Gastrocnemius medialis (tissue), 4 donors: ENCODE data around the gene MKKS. TPM values are rescaled to one million over a fixed set of nuclear protein-coding genes. Genes with fewer than 3 reads are reported as not detected.

Source experiments
- ATAC-seq, 2 donors: fragments of 150-250 bp; one replicate each; pipeline ENCODE4 v1.9.1; 2016
- DNase-seq, 2 donors: peaks; one replicate each; pipeline ENCODE4 v3.0.0-alpha.2; 2019
- H3K27ac ChIP-seq, 4 donors: fragments of 200-600 bp; sonication (generic); 1 replicate in 1 of 4; 2 replicates in 3 of 4; pipeline ENCODE4 v1.5.1; 2016 to 2018; ENCODE audit warnings: mild to moderate bottlenecking in 2 of 4, moderate library complexity in 1 of 4
- H3K27me3 ChIP-seq, 3 donors: fragments of 200-600 bp; sonication (generic) in 2 of 3; 1 replicate in 1 of 3; 2 replicates in 2 of 3; pipeline versions ENCODE4 v1.5.1 to v1.6.0; 2016 to 2019; ENCODE audit warnings: mild to moderate bottlenecking in 1 of 3, moderate library complexity in 1 of 3
- H3K36me3 ChIP-seq, 2 donors: fragments of 200-600 bp; sonication (generic) in 1 of 2; one replicate each; pipeline ENCODE4 v1.5.1; 2017 to 2018
- H3K4me1 ChIP-seq, 2 donors: fragments of 200-600 bp; sonication (generic) in 1 of 2; one replicate each; pipeline ENCODE4 v1.5.1; 2016 to 2017; ENCODE audit warnings: mild to moderate bottlenecking in 2 of 2
- H3K4me3 ChIP-seq, 4 donors: fragments of 200-600 bp; sonication (generic) in 3 of 4; 1 replicate in 1 of 4; 2 replicates in 3 of 4; pipeline ENCODE4 v1.5.1; 2016 to 2019; ENCODE audit warnings: mild to moderate bottlenecking in 2 of 4
- H3K9me3 ChIP-seq, 3 donors: fragments of 200-600 bp; sonication (generic) in 2 of 3; 1 replicate in 1 of 3; 2 replicates in 2 of 3; pipeline ENCODE4 v1.5.1; 2016 to 2019
- CTCF ChIP-seq, 5 experiments: fragments of 450-650 bp in 3 of 5; fragments of 200-600 bp in 2 of 5; sonication (generic) in 2 of 5; IDR thresholded peaks in 4 of 5; conservative IDR thresholded peaks in 1 of 5; 1 replicate in 4 of 5; 2 replicates in 1 of 5; pipeline ENCODE4 v1.5.1; 2016 to 2019; ENCODE audit warnings: antibody characterized with exemption in 5 of 5, mild to moderate bottlenecking in 3 of 5, moderate library complexity in 3 of 5
- POLR2A ChIP-seq, 2 donors: fragments of 450-650 bp; IDR thresholded peaks; one replicate each; pipeline ENCODE4 v1.6.1; 2017; ENCODE audit warnings: antibody characterized with exemption in 2 of 2, mild to moderate bottlenecking in 2 of 2, moderate library complexity in 2 of 2
- in situ Hi-C, 4 donors: fragments of 200-750 bp; cut with MboI; loops; one replicate each; pipeline versions ENCODE4 v1.15.0 to v1.8.0; 2017; ENCODE audit warnings: low sequenced_read_pairs in 4 of 4
- intact Hi-C: fragments of 100-400 bp; cut with DNase I; formaldehyde crosslinking; loops from one replicate; pipeline ENCODE4 v1.15.1; 2023; ENCODE audit warnings: low total_unique reads
- total RNA-seq, 4 donors: library from RNA; depleted of rRNA; stranded (reverse); fragments of >200 nt; gene quantifications; one replicate each; pipeline versions ENCODE4 v1.1.0 to v1.2.3, GENCODE V29; 2016

Gene MKKS
- total RNA-seq, 4 donors from 2014 or later: 8.1 to 15.2 (median 14.6) TPM

GRCh38 chr20:10472871-10473270 lies 38.8 kb upstream of the MKKS start:
- Histone ChIP-seq H3K27me3 (no peaks in the 10 kb centered on the region), H3K36me3 (no peaks in the 10 kb centered on the region), H3K9me3 (no peaks in the 10 kb centered on the region), H3K4me3 (no peak overlapping the region), H3K4me1 (peaks cover 12 to 26% of the 10 kb centered on the region in 2 donors), H3K27ac (no peak overlapping the region)
- in situ Hi-C loops: loop anchor here in 1 of 4 donors (25.0 kb wide), 1 partner anchor 1064 kb away; no protein-coding TSS in a partner anchor
- intact Hi-C loops: loop anchor here (5.0 to 10.0 kb wide), 2 partner anchors 732 to 1069 kb away; no protein-coding TSS in a partner anchor
- ATAC-seq (no peak), DNase-seq (no peak)
- TF ChIP-seq POLR2A (IDR thresholded peaks at IDR 0.05): no peak
- no peak for TF ChIP-seq CTCF (IDR thresholded peaks at IDR 0.05 in 4 of 5, conservative IDR thresholded peaks at IDR 0.05 in 1 of 5)

GRCh38 chr20:10470276-10470675 lies 36.3 kb upstream of the MKKS start:
- Histone ChIP-seq H3K4me1 (peaks cover 10 to 33% of the 10 kb centered on the region in 2 donors), H3K27me3 (no peaks in the 10 kb centered on the region), H3K36me3 (no peaks in the 10 kb centered on the region), H3K9me3 (no peaks in the 10 kb centered on the region), H3K4me3 (no peak overlapping the region), H3K27ac (no peak overlapping the region)
- in situ Hi-C loops: loop anchor here in 1 of 4 donors (25.0 kb wide), 1 partner anchor 1067 kb away; no protein-coding TSS in a partner anchor
- DNase-seq (no peak), ATAC-seq (no peak)
- no peak for TF ChIP-seq POLR2A (IDR thresholded peaks at IDR 0.05)
- no peak for TF ChIP-seq CTCF (IDR thresholded peaks at IDR 0.05 in 4 of 5, conservative IDR thresholded peaks at IDR 0.05 in 1 of 5)
- intact Hi-C loops: loop anchor here (5.0 to 10.0 kb wide), 2 partner anchors 735 to 1072 kb away; no protein-coding TSS in a partner anchor

- DNase-seq (peak in 1 of 2 donors; percentile 20), ATAC-seq (peak; percentile 58 to 82)
- in situ Hi-C loops: loop anchor here in 2 of 4 donors (10.0 to 25.0 kb wide), 2 partner anchors 805 to 1068 kb away; no protein-coding TSS in a partner anchor
- H3K9me3 ChIP-seq: no peaks in the 10 kb centered on the region
- H3K27me3 ChIP-seq: no peaks in the 10 kb centered on the region
- H3K27ac ChIP-seq: no peak overlapping the region
- no peak overlapping the region for H3K4me3 ChIP-seq
- H3K36me3 ChIP-seq: no peaks in the 10 kb centered on the region
- no peak for TF ChIP-seq POLR2A (IDR thresholded peaks at IDR 0.05)
- peak; percentile 34 to 59 (median 41) for TF ChIP-seq CTCF (IDR thresholded peaks at IDR 0.05 in 4 of 5, conservative IDR thresholded peaks at IDR 0.05 in 1 of 5)
- H3K4me1 ChIP-seq: peaks cover 10 to 33% of the 10 kb centered on the region in 2 donors
- intact Hi-C loops: loop anchor here (1.0 to 5.0 kb wide), 2 partner anchors 68 to 805 kb away; no protein-coding TSS in a partner anchor
Observed at GRCh38 chr20:10469599-10469998, 35.6 kb upstream of the MKKS start.

- H3K27ac ChIP-seq: no peak overlapping the region
- no peaks in the 10 kb centered on the region for H3K36me3 ChIP-seq
- peaks cover 10 to 28% of the 10 kb centered on the region in 2 donors for H3K4me1 ChIP-seq
- no peak overlapping the region for H3K4me3 ChIP-seq
- ATAC-seq (no peak), DNase-seq (no peak)
- no peaks in the 10 kb centered on the region for H3K9me3 ChIP-seq
- no peaks in the 10 kb centered on the region for H3K27me3 ChIP-seq
- in situ Hi-C loops: loop anchor here in 2 of 4 donors (10.0 to 25.0 kb wide), 2 partner anchors 806 to 1068 kb away; no protein-coding TSS in a partner anchor
- intact Hi-C loops: loop anchor here (1.0 to 5.0 kb wide), 2 partner anchors 68 to 805 kb away; no protein-coding TSS in a partner anchor
- no peak for TF ChIP-seq CTCF (IDR thresholded peaks at IDR 0.05 in 4 of 5, conservative IDR thresholded peaks at IDR 0.05 in 1 of 5)
- TF ChIP-seq POLR2A (IDR thresholded peaks at IDR 0.05): no peak
Observed at GRCh38 chr20:10469056-10469455, 35.0 kb upstream of the MKKS start.
